GM18519 (cell line): ENCODE results near the gene GMDS.

Experiments
- ATAC-seq: cut with Tn5 transposase; IDR thresholded peaks from one replicate; pipeline ENCODE4 v1.9.1; 2021; ENCODE audit warnings: mild to moderate bottlenecking, moderate library complexity; ENCODE audit not compliant: unreplicated experiment, low FRiP score

The GMDS gene

GRCh38 chr6:1915226-1915625 lies 330.2 kb downstream of the GMDS start:
- ATAC-seq, result no peak

- no peak for ATAC-seq
Measured at GRCh38 chr6:1913577-1913976, 331.8 kb downstream of the GMDS start.

- no peak for ATAC-seq
Measured at GRCh38 chr6:1912731-1913130, 332.7 kb downstream of the GMDS start.

- ATAC-seq, result no peak
Measured at GRCh38 chr6:1911474-1911873, 333.9 kb downstream of the GMDS start.

GRCh38 chr6:1910621-1911407 lies 334.6 kb downstream of the GMDS start:
- ATAC-seq, result no peak

- no peak for ATAC-seq
Measured at GRCh38 chr6:1908784-1909183, 336.6 kb downstream of the GMDS start.

GRCh38 chr6:1906609-1907008 lies 338.8 kb downstream of the GMDS start:
- no peak for ATAC-seq

GRCh38 chr6:1906014-1906413 lies 339.4 kb downstream of the GMDS start:
- no peak for ATAC-seq

- ATAC-seq, result no peak
Measured at GRCh38 chr6:1904898-1905297, 340.5 kb downstream of the GMDS start.

GRCh38 chr6:1904466-1904799 lies 341.0 kb downstream of the GMDS start:
- no peak for ATAC-seq

- no peak for ATAC-seq
Measured at GRCh38 chr6:1903780-1904465, 341.5 kb downstream of the GMDS start.

- no peak for ATAC-seq
Measured at GRCh38 chr6:1901556-1901955, 343.8 kb downstream of the GMDS start.

- ATAC-seq, result no peak
Measured at GRCh38 chr6:1896897-1897296, 348.5 kb downstream of the GMDS start.

GRCh38 chr6:1895721-1896120 lies 349.7 kb downstream of the GMDS start:
- no peak for ATAC-seq

GRCh38 chr6:1894954-1895353 lies 350.5 kb downstream of the GMDS start:
- ATAC-seq, result no peak

GRCh38 chr6:1893470-1894130 lies 351.8 kb downstream of the GMDS start:
- no peak for ATAC-seq

GRCh38 chr6:1892716-1893115 lies 352.7 kb downstream of the GMDS start:
- no peak for ATAC-seq

- ATAC-seq, result no peak
Measured at GRCh38 chr6:1890987-1891386, 354.4 kb downstream of the GMDS start.

GRCh38 chr6:1890071-1890470 lies 355.3 kb downstream of the GMDS start:
- no peak for ATAC-seq

- ATAC-seq, result no peak
Measured at GRCh38 chr6:1885576-1886011, 359.8 kb downstream of the GMDS start.

GRCh38 chr6:1884313-1884712 lies 361.1 kb downstream of the GMDS start:
- ATAC-seq, result no peak

GRCh38 chr6:1878330-1878729 lies 367.1 kb downstream of the GMDS start:
- no peak for ATAC-seq
